ENCODE measurements around the gene PILRA. TPM values are rescaled to one million over a fixed set of nuclear protein-coding genes. Genes with fewer than 3 reads are reported as not detected.
"Not testable (repeated sequence)": the region's sequence is repeated elsewhere in the genome, so short reads cannot be mapped to it uniquely, and the experiment has no call there.

PILRA gene
- total and polyA plus RNA-seq, 2 of the 8 experiments (the other 6 are each of a cell fraction or from before 2014, with no cell fraction given): 7.6 to 10.6 TPM

DNA sequence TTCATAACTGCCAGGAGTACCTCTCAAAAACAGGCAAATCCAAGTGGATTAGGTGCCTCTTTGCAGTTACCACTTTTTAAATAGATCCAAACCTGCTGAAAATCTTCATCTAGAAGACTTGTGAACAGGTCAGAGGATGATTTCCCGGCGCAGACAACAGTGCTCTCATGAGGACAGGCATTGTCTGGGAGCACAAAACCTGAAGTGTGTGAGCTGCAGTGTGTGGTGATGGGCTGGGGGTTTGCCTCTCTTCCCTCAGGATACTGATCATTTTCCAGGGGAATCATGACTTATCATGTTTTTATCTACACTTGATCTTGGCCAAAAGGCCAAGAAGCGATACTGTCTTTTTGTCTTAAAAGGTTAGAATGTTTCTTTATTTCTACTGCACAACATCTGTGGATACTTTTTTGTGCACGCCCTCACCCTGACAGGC is 29.1 kb upstream of the PILRA start:
- not testable (repeated sequence) for H3K18ac ChIP-seq (ENCODE audit: extremely low read depth, low read length); H3K56ac ChIP-seq (replicated peaks; ENCODE audit: insufficient read length, low read depth, low read length); DNase-seq (ENCODE audit: low read depth in 1 of 2, low spot score in 2 of 2); H3K23ac ChIP-seq (ENCODE audit: insufficient read length); H3K27me3 ChIP-seq (replicated peaks in 1 of 4; ENCODE audit: control insufficient read depth in 3 of 4, extremely low read depth in 1 of 4, insufficient read depth in 3 of 4, low read length in 3 of 4); H4K91ac ChIP-seq (replicated peaks; ENCODE audit: insufficient read length, low read length); H2AK5ac ChIP-seq (ENCODE audit: low read depth, low read length); H2BK12ac ChIP-seq (ENCODE audit: low read depth, low read length); H3K79me1 ChIP-seq (ENCODE audit: low read depth, low read length); H2BK20ac ChIP-seq (ENCODE audit: low read length); H3K27ac ChIP-seq (ENCODE audit: low read depth, low read length); H4K5ac ChIP-seq (ENCODE audit: insufficient read length, low read depth, low read length); H3K14ac ChIP-seq (ENCODE audit: insufficient read length); H2BK5ac ChIP-seq (ENCODE audit: low read depth, low read length); H3K4me3 ChIP-seq (ENCODE audit: extremely low read depth in 1 of 4, insufficient read depth in 2 of 4, low read depth in 3 of 4, low read length in 4 of 4); H3K4me1 ChIP-seq (replicated peaks in 1 of 4; ENCODE audit: control insufficient read depth in 3 of 4, insufficient read depth in 4 of 4, low read length in 3 of 4); H2AFZ ChIP-seq (ENCODE audit: low read length); H2BK15ac ChIP-seq (ENCODE audit: low read length); H3K79me2 ChIP-seq (ENCODE audit: control insufficient read depth in 1 of 2, insufficient read depth in 2 of 2, low read length in 2 of 2); H2BK120ac ChIP-seq (replicated peaks; ENCODE audit: low read depth, low read length); H3K4ac ChIP-seq (replicated peaks; ENCODE audit: insufficient read length, low read depth, low read length); H3K9ac ChIP-seq (replicated peaks in 1 of 4; ENCODE audit: extremely low read depth in 1 of 4, low read depth in 3 of 4, low read length in 3 of 4); H3K23me2 ChIP-seq (ENCODE audit: low read depth, low read length); FAIRE-seq; H3K9me3 ChIP-seq (ENCODE audit: insufficient read depth in 2 of 2, low read depth in 1 of 2, low read length in 1 of 2); H4K8ac ChIP-seq (ENCODE audit: extremely low read depth, insufficient read depth, low read length); H3K4me2 ChIP-seq (ENCODE audit: insufficient read depth in 1 of 2, low read depth in 2 of 2, low read length in 2 of 2); H4K20me1 ChIP-seq (replicated peaks in 1 of 2; ENCODE audit: control insufficient read depth in 1 of 2, insufficient read depth in 2 of 2, low read length in 2 of 2)
- CTCF ChIA-PET (ENCODE audit: partially characterized antibody): interaction anchor here (0.8 to 3.6 kb wide), 15 partner anchors 8 to 211 kb away, joined by 3 to 27 read pairs (median 4); no protein-coding TSS in a partner anchor
- WGBS, 2 experiments (ENCODE audit: extremely low coverage in 1 of 2, insufficient coverage in 1 of 2, insufficient read length in 1 of 2, insufficient replicate concordance in 2 of 2, low coverage in 1 of 2, low lambda C conversion rate in 2 of 2, missing lambda C conversion rate in 1 of 2): 78% methylated on average over 3 of the region's 4 CpGs; no CpG with 5 or more reads in 1 of the 2 experiments
- POLR2A ChIA-PET (ENCODE audit: partially characterized antibody): interaction anchor here (0.7 to 1.9 kb wide), 5 partner anchors 9 to 187 kb away, joined by 3 to 6 read pairs (median 3); partner anchors contain the start of gene MEPCE
- H3K36me3 ChIP-seq (ENCODE audit: control insufficient read depth in 2 of 4, insufficient read depth in 4 of 4, low read length in 3 of 4): peaks cover 9 to 42% (median 30%) of the 10 kb centered on the region in 4 experiments
